K562 (cell line): ENCODE measurements around the gene MED15. TPM values are rescaled to one million over a fixed set of nuclear protein-coding genes. Genes with fewer than 3 reads are reported as not detected.

ENCODE experiments used
- ATAC-seq: fragments of 200-7000 bp; cut with Tn5 transposase; 3 replicates; pipeline ENCODE4 v1.9.1; 2020; ENCODE audit warnings: moderate library complexity
- BruUV-seq: library from RNA; stranded (reverse); fragments of 400-500 nt; replicated peaks from 2 replicates; lab custom pipeline; 2021; lab: Mats Ljungman, UMichigan
- CTCF ChIA-PET: fragments of 300-600 bp; formaldehyde crosslinking; extraction: SDS; loops from one replicate; lab custom pipeline; 2021; ENCODE audit warnings: low intra/inter-chr PET ratio; lab: Yijun Ruan, JAX
- POLR2A ChIA-PET: fragments of 300-600, 350-650 bp; sonication (Branson Sonifier 250); formaldehyde crosslinking; extraction: SDS; loops from one replicate; lab custom pipeline; 2021; ENCODE audit warnings: antibody characterized with exemption, inconsistent platforms; lab: Yijun Ruan, JAX
- DNase-seq, 4 experiments: peaks; one replicate each; pipeline versions ENCODE4 v3.0.0 to v3.0.0-alpha.2; 2011 to 2018; ENCODE audit warnings: low spot score in 3 of 4, mixed read lengths in 3 of 4; ENCODE audit errors: extremely low read depth in 1 of 4
- FAIRE-seq: peaks from 2 replicates; lab custom pipeline; 2011; peaks lifted over from hg19 to GRCh38; lab: Jason Lieb, UNC
- H2AFZ ChIP-seq: 2 replicates; pipeline ENCODE4 v1.6.0; 2011; ENCODE audit warnings: low read depth, low read length, control low read depth, inconsistent platforms
- H3K27ac ChIP-seq: fragments of 200-600 bp; 3 replicates; pipeline ENCODE4 v1.8.0; 2011; ENCODE audit warnings: low read depth, mild to moderate bottlenecking, control low read depth, inconsistent platforms, low read length, moderate library complexity, mixed read lengths; ENCODE audit errors: extremely low read depth
- H3K27me3 ChIP-seq, 2 experiments: fragments of 300-600 bp in 1 of 2; 2 replicates in 1 of 2; 3 replicates in 1 of 2; pipeline versions ENCODE4 v1.6.0 to v1.8.0; 2011; ENCODE audit warnings: inconsistent platforms in 2 of 2, low read length in 2 of 2, mild to moderate bottlenecking in 1 of 2, mixed read lengths in 1 of 2, moderate library complexity in 1 of 2; ENCODE audit not compliant: control insufficient read depth in 2 of 2, insufficient read depth in 2 of 2
- H3K36me3 ChIP-seq: fragments of 300-600 bp; 3 replicates; pipeline ENCODE4 v1.8.0; 2011; ENCODE audit warnings: mild to moderate bottlenecking, low read length, inconsistent platforms; ENCODE audit not compliant: control insufficient read depth, insufficient read depth
- H3K4me1 ChIP-seq, 2 experiments: fragments of 200-600 bp in 1 of 2; replicated peaks in 1 of 2; 2 replicates in 1 of 2; 3 replicates in 1 of 2; pipeline versions ENCODE4 v1.5.1 to v1.8.0; 2011; ENCODE audit warnings: inconsistent platforms in 2 of 2, low read length in 2 of 2, mild to moderate bottlenecking in 1 of 2, mixed read lengths in 1 of 2, moderate library complexity in 1 of 2; ENCODE audit not compliant: control insufficient read depth in 2 of 2, insufficient read depth in 2 of 2
- H3K4me2 ChIP-seq: 2 replicates; pipeline ENCODE4 v1.6.1; 2011; ENCODE audit warnings: low read length, control low read depth, inconsistent platforms, mixed read lengths; ENCODE audit not compliant: insufficient read depth
- H3K4me3 ChIP-seq: fragments of 200-600 bp; sonication (generic), shearing (Covaris generic); 2 replicates; pipeline ENCODE4 v1.5.1; 2016; ENCODE audit warnings: control low read depth, inconsistent platforms
- H3K79me2 ChIP-seq: fragments of 200-600 bp; 3 replicates; pipeline ENCODE4 v1.8.0; 2011; ENCODE audit warnings: low read length, inconsistent platforms; ENCODE audit not compliant: control insufficient read depth, insufficient read depth
- H3K9ac ChIP-seq, 2 experiments: 2 replicates each; pipeline versions ENCODE4 v1.6.0 to v1.6.1; 2011; ENCODE audit warnings: low read depth in 2 of 2, low read length in 2 of 2, control low read depth in 1 of 2, inconsistent platforms in 1 of 2, mild to moderate bottlenecking in 1 of 2, mixed read lengths in 1 of 2; ENCODE audit not compliant: insufficient read depth in 1 of 2
- H3K9me1 ChIP-seq: one replicate; pipeline ENCODE4 v1.6.0; 2011; ENCODE audit warnings: inconsistent platforms, mild to moderate bottlenecking, low read length, moderate library complexity; ENCODE audit not compliant: control insufficient read depth, insufficient read depth
- H3K9me3 ChIP-seq: replicated peaks from 2 replicates; pipeline ENCODE4 v1.5.1; 2011; ENCODE audit warnings: low read depth, low read length, inconsistent platforms; ENCODE audit not compliant: control insufficient read depth, insufficient read depth
- H4K20me1 ChIP-seq: replicated peaks from 2 replicates; pipeline ENCODE4 v1.6.1; 2011; ENCODE audit warnings: low read length, inconsistent platforms, mixed read lengths; ENCODE audit not compliant: control insufficient read depth, insufficient read depth
- ATF3 ChIP-seq, 2 experiments: fragments of 450-650 bp in 1 of 2; sonication (generic) in 1 of 2; formaldehyde crosslinking in 1 of 2; IDR thresholded peaks in 1 of 2; conservative IDR thresholded peaks in 1 of 2; 2 replicates each; pipeline versions ENCODE4 v1.6.1 to v1.8.1; 2016 to 2023; ENCODE audit warnings: mild to moderate bottlenecking in 2 of 2, moderate library complexity in 2 of 2, inconsistent platforms in 1 of 2, missing genetic modification reagents in 1 of 2
- CREB3L1 ChIP-seq: fragments of 450-650 bp; IDR thresholded peaks from 2 replicates; pipeline ENCODE4 v1.6.1; 2014; ENCODE audit warnings: low read depth, mild to moderate bottlenecking, moderate library complexity, borderline replicate concordance
- DLX4 ChIP-seq: fragments of 250-450 bp; sonication (Bioruptor Pico); IDR thresholded peaks from 2 replicates; pipeline ENCODE4 v1.6.1; 2021; ENCODE audit warnings: mild to moderate bottlenecking
- E2F3 ChIP-seq: fragments of 250-450 bp; sonication (Bioruptor Pico); IDR thresholded peaks from 2 replicates; pipeline ENCODE4 v1.4.0; 2020; ENCODE audit warnings: mild to moderate bottlenecking
- ETV1 ChIP-seq: fragments of 450-650 bp; conservative IDR thresholded peaks from 2 replicates; pipeline ENCODE4 v1.6.1; 2016; ENCODE audit warnings: missing genetic modification characterization, control low read depth, low read depth, missing compliant biosample characterization
- GATA2 ChIP-seq: sonication (generic); formaldehyde crosslinking; IDR thresholded peaks from 2 replicates; pipeline ENCODE4 v1.4.0; 2020; ENCODE audit warnings: mild to moderate bottlenecking, missing genetic modification reagents
- IRF1 ChIP-seq: sonication (generic); formaldehyde crosslinking; IDR thresholded peaks from 2 replicates; pipeline ENCODE4 v1.8.0; 2022; ENCODE audit warnings: missing genetic modification reagents, mild to moderate bottlenecking, borderline replicate concordance
- KLF16 ChIP-seq: IDR thresholded peaks from 2 replicates; pipeline ENCODE4 v1.6.1; 2016; ENCODE audit warnings: antibody characterized with exemption
- RBM22 ChIP-seq: fragments of 200-400 bp; formaldehyde crosslinking; IDR thresholded peaks from 2 replicates; pipeline ENCODE4 v1.6.1; 2018; ENCODE audit warnings: low read length, low read depth; ENCODE audit not compliant: poor library complexity, severe bottlenecking
- SMARCC2 ChIP-seq: fragments of 450-650 bp; IDR thresholded peaks from 2 replicates; pipeline ENCODE4 v1.6.1; 2017; ENCODE audit warnings: antibody characterized with exemption, moderate library complexity, mild to moderate bottlenecking, low read depth
- STAT5A ChIP-seq: IDR thresholded peaks from 2 replicates; pipeline ENCODE4 v1.6.1; 2012; ENCODE audit warnings: low read length, inconsistent platforms, borderline replicate concordance
- TCFL5 ChIP-seq: fragments of 250-450 bp; sonication (Bioruptor Pico); conservative IDR thresholded peaks from 2 replicates; pipeline ENCODE4 v1.6.1; 2021; ENCODE audit warnings: mild to moderate bottlenecking, moderate library complexity, matching md5 sums
- ZC3H11A ChIP-seq: IDR thresholded peaks from 2 replicates; pipeline ENCODE4 v1.6.1; 2012; ENCODE audit warnings: low read depth, low read length, improper control_type of control experiment
- ZNF133 ChIP-seq: fragments of 250-450 bp; sonication (Bioruptor Pico); IDR thresholded peaks from 2 replicates; pipeline ENCODE4 v1.4.0; 2020; ENCODE audit warnings: mild to moderate bottlenecking
- ZNF280A ChIP-seq: fragments of 450-650 bp; IDR thresholded peaks from 2 replicates; pipeline ENCODE4 v1.6.1; 2018; ENCODE audit warnings: mild to moderate bottlenecking, low read depth; ENCODE audit not compliant: partially characterized antibody
- WGBS: fragments of 100-300 bp; shearing (Covaris generic); methylation state at CpG from one replicate; pipeline ENCODE4 v1.1.6; 2016; ENCODE audit warnings: low coverage, mixed read lengths; ENCODE audit not compliant: insufficient coverage; ENCODE audit errors: missing lambda C conversion rate; 5-methylcytosine and 5-hydroxymethylcytosine counted together
- in situ Hi-C: fragments of 300-500 bp; cut with MboI; formaldehyde crosslinking; loops from 4 replicates; pipeline ENCODE4 v1.15.0; 2018; ENCODE audit warnings: inconsistent platforms, mixed read lengths
- intact Hi-C: fragments of 100-400 bp; cut with micrococcal nuclease; formaldehyde crosslinking; loops from 2 replicates; pipeline ENCODE4 v1.14.2; 2022
- polyA plus RNA-seq, 8 experiments: library from polyadenylated mRNA; depleted of rRNA in 4 of 8; stranded (reverse) in 5 of 8; unstranded in 3 of 8; fragments of >200 nt; fragmentation: Nextera tagmentation in 2 of 8; fragmentation: Illumina TruSeq in 1 of 8; extraction: Ambion mirVana in 2 of 8; extraction: Trizol in 1 of 8; gene quantifications; 2 replicates each; pipeline versions ENCODE4 v1.2.1 to v1.2.3, GENCODE V29; 2011 to 2014; ENCODE audit warnings: inconsistent platforms in 1 of 8, missing spikeins in 1 of 8
- total RNA-seq, 7 experiments: library from RNA; depleted of rRNA in 6 of 7; stranded (reverse); fragments of >200 nt in 6 of 7; fragmentation: Illumina TruSeq in 2 of 7; extraction: Trizol in 2 of 7; gene quantifications; 2 replicates each; pipeline versions ENCODE4 v1.2.1 to v1.2.3, GENCODE V29; 2011 to 2021; ENCODE audit warnings: low replicate concordance in 1 of 7

The MED15 gene
- total and polyA plus RNA-seq, 9 of the 15 experiments (the other 6 are each of a cell fraction or from before 2014, with no cell fraction given) = 4.0 to 271 (median 60.1) TPM

GRCh38 chr22:20553947-20554741, 46.7 kb downstream of the MED15 start:
- Histone ChIP-seq H2AFZ (no peak overlapping the region), H3K36me3 (peaks cover 95% of the 10 kb centered on the region), H3K4me3 (no peak overlapping the region), H3K4me2 (no peak overlapping the region), H3K79me2 (peaks cover 39% of the 10 kb centered on the region), H3K9me1 (peaks cover 26% of the 10 kb centered on the region), H3K9ac (peak overlapping the region in 1 of 2 experiments; percentile 19; a peak in 2 of 4 replicates), H3K27ac (no peak overlapping the region), H3K9me3 (no peaks in the 10 kb centered on the region), H4K20me1 (peaks cover 54% of the 10 kb centered on the region), H3K4me1 (peaks cover 21 to 39% of the 10 kb centered on the region in 2 experiments), H3K27me3 (no peaks in the 10 kb centered on the region)
- BruUV-seq = no TSS peak
- POLR2A ChIA-PET = interaction anchor here (0.5 to 68.9 kb wide), 10 partner anchors 13 to 550 kb away, joined by 3 to 1693 read pairs (median 4); partner anchors contain the start of gene MED15
- in situ Hi-C loops = no loop called here
- 94% methylated on average over 8 of the region's 8 CpGs for WGBS
- intact Hi-C loops = no loop called here
- FAIRE-seq (no peak), ATAC-seq (no peak), DNase-seq (no peak)
- CTCF ChIA-PET = interaction anchor here (0.9 to 1.1 kb wide), 2 partner anchors 10 kb away, joined by 3 to 4 read pairs; no protein-coding TSS in a partner anchor
- no peak for TF ChIP-seq KLF16
- TF ChIP-seq STAT5A = no peak
- TF ChIP-seq GATA2 (CRISPR knock-in tag) = peak; percentile 18; the same call in 1 of the 2 replicates
- TF ChIP-seq ZC3H11A = no peak
- no peak for TF ChIP-seq ZNF133 (CRISPR knock-in tag)
- no peak for TF ChIP-seq ZNF280A
- TF ChIP-seq CREB3L1 = no peak
- no peak for TF ChIP-seq TCFL5 (CRISPR knock-in tag)
- TF ChIP-seq ETV1 (tag) = no peak
- no peak for TF ChIP-seq SMARCC2
- TF ChIP-seq E2F3 = 0 out of 2 replicates have a peak, but pooled peaks have one; percentile 18
- TF ChIP-seq RBM22 = peak; percentile 40
- no peak for TF ChIP-seq DLX4 (CRISPR knock-in tag)
- TF ChIP-seq IRF1 = no peak
- TF ChIP-seq ATF3 (IDR thresholded peaks at IDR 0.05) = no peak
- 0 out of 2 replicates have a peak, but pooled peaks have one; percentile 39 for TF ChIP-seq ATF3 (CRISPR knock-in tag; conservative IDR thresholded peaks at IDR 0.05)
